ENCODE data around the gene NEURL1B.

Gene NEURL1B

GRCh38 chr5:172660974-172661373 is 19.9 kb downstream of the NEURL1B start:
- no peaks in the 10 kb centered on the region for H3K36me3 ChIP-seq (replicated peaks)
- H3K4me1 ChIP-seq = no peaks in the 10 kb centered on the region

GRCh38 chr5:172661526-172661925 is 20.5 kb downstream of the NEURL1B start:
- Histone ChIP-seq H3K4me1 (no peaks in the 10 kb centered on the region), H3K36me3 (replicated peaks) (no peaks in the 10 kb centered on the region), H3K9me3 (no peaks in the 10 kb centered on the region), H3K4me3 (no peak overlapping the region), H3K27me3 (ENCODE audit: low read depth) (no peaks in the 10 kb centered on the region)
- no peak for DNase-seq (ENCODE audit: low spot score in 2 of 2)
- in situ Hi-C loops (cut with MboI; ENCODE audit: low sequenced_read_pairs) = no loop called here

More at GRCh38 chr5:172660974-172661373, 19.9 kb downstream of the NEURL1B start:
- no peak for DNase-seq (ENCODE audit: low spot score in 2 of 2)
- no peaks in the 10 kb centered on the region for H3K9me3 ChIP-seq
- in situ Hi-C loops (cut with MboI; ENCODE audit: low sequenced_read_pairs) = no loop called here
- H3K4me3 ChIP-seq = no peak overlapping the region
- H3K27me3 ChIP-seq (ENCODE audit: low read depth) = no peaks in the 10 kb centered on the region

GRCh38 chr5:172662596-172662995 is 21.5 kb downstream of the NEURL1B start:
- Histone ChIP-seq H3K4me1 (no peaks in the 10 kb centered on the region), H3K4me3 (no peak overlapping the region), H3K27me3 (ENCODE audit: low read depth) (no peaks in the 10 kb centered on the region), H3K36me3 (replicated peaks) (no peaks in the 10 kb centered on the region), H3K9me3 (no peaks in the 10 kb centered on the region)
- no peak for DNase-seq (ENCODE audit: low spot score in 2 of 2)
- in situ Hi-C loops (cut with MboI; ENCODE audit: low sequenced_read_pairs) = no loop called here

GRCh38 chr5:172664018-172664417 is 23.0 kb downstream of the NEURL1B start:
- in situ Hi-C loops (cut with MboI; ENCODE audit: low sequenced_read_pairs) = no loop called here
- DNase-seq (ENCODE audit: low spot score in 2 of 2) = no peak
- no peak overlapping the region for H3K4me3 ChIP-seq
- H3K4me1 ChIP-seq = no peaks in the 10 kb centered on the region
- H3K9me3 ChIP-seq = no peaks in the 10 kb centered on the region
- no peaks in the 10 kb centered on the region for H3K36me3 ChIP-seq (replicated peaks)
- no peaks in the 10 kb centered on the region for H3K27me3 ChIP-seq (ENCODE audit: low read depth)

GRCh38 chr5:172664681-172665541 is 23.8 kb downstream of the NEURL1B start:
- H3K4me1 ChIP-seq = no peaks in the 10 kb centered on the region
- no peaks in the 10 kb centered on the region for H3K27me3 ChIP-seq (ENCODE audit: low read depth)
- no peak overlapping the region for H3K4me3 ChIP-seq
- no peaks in the 10 kb centered on the region for H3K9me3 ChIP-seq
- no peaks in the 10 kb centered on the region for H3K36me3 ChIP-seq (replicated peaks)
- no peak for DNase-seq (ENCODE audit: low spot score in 2 of 2)
- in situ Hi-C loops (cut with MboI; ENCODE audit: low sequenced_read_pairs) = no loop called here

- H3K4me3 ChIP-seq = no peak overlapping the region
- no peaks in the 10 kb centered on the region for H3K4me1 ChIP-seq
- in situ Hi-C loops (cut with MboI; ENCODE audit: low sequenced_read_pairs) = no loop called here
- no peaks in the 10 kb centered on the region for H3K27me3 ChIP-seq (ENCODE audit: low read depth)
- DNase-seq (ENCODE audit: low spot score in 2 of 2) = no peak
- H3K9me3 ChIP-seq = no peaks in the 10 kb centered on the region
- no peaks in the 10 kb centered on the region for H3K36me3 ChIP-seq (replicated peaks)
These were observed 25.2 kb downstream of the NEURL1B start for GRCh38 chr5:172666251-172666650.

GRCh38 chr5:172667786-172668593 is 26.9 kb downstream of the NEURL1B start:
- H3K27me3 ChIP-seq (ENCODE audit: low read depth) = no peaks in the 10 kb centered on the region
- H3K4me3 ChIP-seq = no peak overlapping the region
- H3K4me1 ChIP-seq = no peaks in the 10 kb centered on the region
- no peak for DNase-seq (ENCODE audit: low spot score in 2 of 2)
- no peaks in the 10 kb centered on the region for H3K9me3 ChIP-seq
- in situ Hi-C loops (cut with MboI; ENCODE audit: low sequenced_read_pairs) = no loop called here
- no peaks in the 10 kb centered on the region for H3K36me3 ChIP-seq (replicated peaks)

GRCh38 chr5:172668594-172669071 is 27.6 kb downstream of the NEURL1B start:
- in situ Hi-C loops (cut with MboI; ENCODE audit: low sequenced_read_pairs) = no loop called here

GRCh38 chr5:172669386-172670004 is 28.4 kb downstream of the NEURL1B start:
- no peaks in the 10 kb centered on the region for H3K36me3 ChIP-seq (replicated peaks)
- in situ Hi-C loops (cut with MboI; ENCODE audit: low sequenced_read_pairs) = no loop called here
- DNase-seq (ENCODE audit: low spot score in 2 of 2) = no peak
- no peaks in the 10 kb centered on the region for H3K9me3 ChIP-seq
- H3K4me1 ChIP-seq = no peaks in the 10 kb centered on the region
- H3K27me3 ChIP-seq (ENCODE audit: low read depth) = no peaks in the 10 kb centered on the region
- H3K4me3 ChIP-seq = no peak overlapping the region

More at GRCh38 chr5:172668594-172669071, 27.6 kb downstream of the NEURL1B start:
- Histone ChIP-seq H3K9me3 (no peaks in the 10 kb centered on the region), H3K36me3 (replicated peaks) (no peaks in the 10 kb centered on the region), H3K4me3 (no peak overlapping the region), H3K4me1 (no peaks in the 10 kb centered on the region), H3K27me3 (ENCODE audit: low read depth) (no peaks in the 10 kb centered on the region)
- no peak for DNase-seq (ENCODE audit: low spot score in 2 of 2)

GRCh38 chr5:172670005-172670402 is 28.9 kb downstream of the NEURL1B start:
- in situ Hi-C loops (cut with MboI; ENCODE audit: low sequenced_read_pairs) = no loop called here
- Histone ChIP-seq H3K4me3 (no peak overlapping the region), H3K27me3 (ENCODE audit: low read depth) (no peaks in the 10 kb centered on the region), H3K9me3 (no peaks in the 10 kb centered on the region), H3K36me3 (replicated peaks) (no peaks in the 10 kb centered on the region), H3K4me1 (no peaks in the 10 kb centered on the region)
- DNase-seq (ENCODE audit: low spot score in 2 of 2) = no peak

- Histone ChIP-seq H3K4me1 (no peaks in the 10 kb centered on the region), H3K36me3 (replicated peaks) (no peaks in the 10 kb centered on the region), H3K4me3 (no peak overlapping the region), H3K27me3 (ENCODE audit: low read depth) (no peaks in the 10 kb centered on the region), H3K9me3 (no peaks in the 10 kb centered on the region)
- no peak for DNase-seq (ENCODE audit: low spot score in 2 of 2)
- in situ Hi-C loops (cut with MboI; ENCODE audit: low sequenced_read_pairs) = no loop called here
These were observed 29.4 kb downstream of the NEURL1B start for GRCh38 chr5:172670444-172670843.

GRCh38 chr5:172671091-172671490 is 30.0 kb downstream of the NEURL1B start:
- Histone ChIP-seq H3K4me3 (no peak overlapping the region), H3K36me3 (replicated peaks) (no peaks in the 10 kb centered on the region), H3K9me3 (no peaks in the 10 kb centered on the region), H3K4me1 (no peaks in the 10 kb centered on the region), H3K27me3 (ENCODE audit: low read depth) (no peaks in the 10 kb centered on the region)
- in situ Hi-C loops (cut with MboI; ENCODE audit: low sequenced_read_pairs) = no loop called here
- no peak for DNase-seq (ENCODE audit: low spot score in 2 of 2)

GRCh38 chr5:172672681-172673080 is 31.6 kb downstream of the NEURL1B start:
- Histone ChIP-seq H3K4me1 (no peaks in the 10 kb centered on the region), H3K36me3 (replicated peaks) (no peaks in the 10 kb centered on the region), H3K9me3 (no peaks in the 10 kb centered on the region), H3K4me3 (no peak overlapping the region), H3K27me3 (ENCODE audit: low read depth) (no peaks in the 10 kb centered on the region)
- in situ Hi-C loops (cut with MboI; ENCODE audit: low sequenced_read_pairs) = no loop called here
- DNase-seq (ENCODE audit: low spot score in 2 of 2) = no peak

- Histone ChIP-seq H3K4me1 (no peaks in the 10 kb centered on the region), H3K4me3 (no peak overlapping the region), H3K27me3 (ENCODE audit: low read depth) (no peaks in the 10 kb centered on the region), H3K36me3 (replicated peaks) (no peaks in the 10 kb centered on the region), H3K9me3 (no peaks in the 10 kb centered on the region)
- no peak for DNase-seq (ENCODE audit: low spot score in 2 of 2)
- in situ Hi-C loops (cut with MboI; ENCODE audit: low sequenced_read_pairs) = no loop called here
These were observed 33.1 kb downstream of the NEURL1B start for GRCh38 chr5:172674155-172674554.

Data from HAP-1 (cell line).